ENCODE measurements around the gene CD1E.
"Not testable (repeated sequence)": the region's sequence is repeated elsewhere in the genome, so short reads cannot be mapped to it uniquely, and the experiment has no call there.

CD1E gene

DNA sequence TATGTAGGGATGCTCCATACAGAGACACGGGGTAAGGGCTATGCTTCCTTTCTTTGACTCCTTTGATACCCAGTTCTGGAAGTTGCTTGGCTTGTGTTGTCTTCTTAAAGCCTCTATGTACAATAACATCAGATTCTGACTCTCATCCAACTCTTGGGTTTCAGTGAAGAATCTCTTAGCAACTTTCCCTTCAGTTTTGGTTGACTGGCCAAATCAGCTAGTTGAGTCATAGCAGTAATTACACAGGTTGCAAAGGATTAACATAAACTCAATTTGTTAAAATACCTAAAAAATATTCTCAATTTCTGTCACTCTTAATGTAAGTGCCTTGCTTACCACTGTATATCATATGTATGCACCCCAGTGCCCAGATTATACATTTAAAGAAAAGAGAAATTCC is 9.2 kb downstream of the CD1E start:
- no peak for DNase-seq

DNA sequence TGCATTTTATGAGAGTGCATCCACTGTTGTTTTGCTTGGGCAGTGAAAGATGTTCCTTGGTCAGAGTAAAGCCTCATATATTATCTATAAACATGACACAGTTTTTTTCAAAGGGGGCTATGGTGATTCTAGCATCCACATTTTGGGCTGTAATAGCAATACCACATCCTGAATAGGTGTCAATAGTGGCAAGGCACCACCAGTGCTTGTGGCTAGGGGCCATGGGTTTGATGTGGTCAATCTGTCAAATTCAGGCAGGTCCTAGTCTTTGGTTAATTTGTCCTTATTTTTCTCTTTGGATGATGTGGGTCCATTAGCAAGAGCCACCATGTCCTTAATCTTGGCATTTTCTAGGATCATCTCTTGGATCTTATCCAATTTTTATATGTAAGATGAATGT is 13.1 kb downstream of the CD1E start:
- DNase-seq: no peak

DNA sequence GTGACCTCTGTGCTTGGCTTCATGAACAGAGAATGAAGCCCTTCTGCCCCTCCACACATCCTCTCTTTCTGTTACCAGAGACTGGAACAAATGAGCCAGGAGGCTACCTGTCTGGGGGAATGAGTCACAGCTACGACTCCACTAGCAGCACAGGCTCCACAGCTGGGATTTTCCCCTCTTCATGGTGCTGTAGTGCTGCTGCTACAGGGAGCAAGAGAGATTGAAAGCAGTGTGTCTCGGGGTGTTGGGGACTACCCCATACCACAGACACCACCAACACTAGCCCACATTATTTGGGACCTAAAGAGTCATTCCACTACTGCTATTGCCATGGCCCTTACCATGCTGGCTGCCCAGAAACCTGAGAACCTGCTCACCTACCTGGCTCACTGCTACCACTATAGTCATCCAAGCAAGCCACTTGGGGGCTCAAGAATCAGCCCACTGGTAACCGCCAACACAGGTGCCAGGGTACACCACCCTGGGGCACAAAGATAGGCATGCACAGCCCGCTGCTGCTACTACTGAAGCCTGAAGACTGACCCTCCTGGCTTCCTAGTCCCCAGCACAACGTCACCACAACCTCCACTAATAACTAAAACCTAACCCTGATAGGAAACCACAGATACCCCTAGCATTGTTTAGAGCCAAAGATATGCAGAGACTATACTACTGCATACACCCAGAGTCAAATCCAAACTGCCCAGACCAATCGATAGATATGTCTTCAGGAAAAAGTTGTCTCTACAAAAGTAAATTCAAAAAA is 17.7 kb downstream of the CD1E start:
- DNase-seq: no peak

DNA sequence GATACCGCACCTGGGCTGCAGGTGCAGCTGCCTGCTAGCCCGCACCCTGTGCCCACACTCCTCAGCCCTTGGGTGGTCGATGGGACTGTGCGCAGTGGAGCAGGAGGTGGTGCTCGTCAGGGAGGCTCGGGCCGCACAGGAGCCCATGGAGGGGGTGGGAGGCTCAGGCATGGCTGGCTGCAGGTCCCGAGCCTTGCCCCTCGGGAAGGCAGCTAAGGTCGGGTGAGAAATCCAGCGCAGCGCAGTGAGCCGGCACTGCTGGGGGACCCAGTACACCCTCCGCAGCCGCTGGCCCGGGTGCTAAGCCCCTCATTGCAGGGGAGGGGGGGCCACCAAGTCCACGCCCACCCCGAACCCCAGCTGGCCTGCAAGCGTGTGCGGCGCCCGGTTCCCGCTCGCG is 20.4 kb downstream of the CD1E start:
- DNase-seq: not testable (repeated sequence)

DNA sequence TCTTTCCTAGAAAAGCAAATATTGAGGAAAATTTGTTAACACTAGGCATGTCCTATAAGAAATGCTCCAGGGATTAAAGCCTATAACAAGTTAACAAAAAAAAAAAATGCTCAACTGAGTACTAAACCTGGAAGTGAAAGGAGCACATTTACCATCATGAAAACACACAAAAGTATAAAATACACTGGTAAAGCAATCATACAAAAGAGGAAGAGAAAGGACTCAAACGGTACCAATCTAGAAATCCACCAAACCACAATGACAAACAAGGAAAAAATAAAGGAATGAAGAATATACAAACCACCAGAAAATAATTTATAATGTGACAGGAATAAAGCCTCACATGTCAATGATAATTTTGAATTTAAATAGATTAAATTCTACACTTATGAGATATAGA is 21.2 kb downstream of the CD1E start:
- no peak for DNase-seq

DNA sequence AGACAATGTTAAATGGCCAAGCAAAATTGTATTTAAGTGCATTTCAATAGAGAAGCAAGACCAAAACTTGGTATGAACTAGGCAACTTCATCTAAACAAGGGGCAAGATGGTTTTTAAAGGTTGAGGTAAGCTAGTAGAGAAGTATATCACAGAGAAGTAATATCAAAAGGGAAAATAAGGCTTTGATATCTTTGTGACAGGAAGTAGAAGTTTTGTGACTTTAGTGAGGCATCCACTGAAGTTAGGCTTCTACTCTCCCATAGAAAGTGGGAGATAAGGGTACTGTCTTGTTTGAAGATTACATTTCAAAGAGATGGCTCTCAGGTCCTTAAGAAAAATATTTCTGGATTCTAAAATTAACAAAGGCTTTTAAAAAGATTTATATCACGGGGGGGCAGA is 36.6 kb downstream of the CD1E start:
- DNase-seq: no peak

DNA sequence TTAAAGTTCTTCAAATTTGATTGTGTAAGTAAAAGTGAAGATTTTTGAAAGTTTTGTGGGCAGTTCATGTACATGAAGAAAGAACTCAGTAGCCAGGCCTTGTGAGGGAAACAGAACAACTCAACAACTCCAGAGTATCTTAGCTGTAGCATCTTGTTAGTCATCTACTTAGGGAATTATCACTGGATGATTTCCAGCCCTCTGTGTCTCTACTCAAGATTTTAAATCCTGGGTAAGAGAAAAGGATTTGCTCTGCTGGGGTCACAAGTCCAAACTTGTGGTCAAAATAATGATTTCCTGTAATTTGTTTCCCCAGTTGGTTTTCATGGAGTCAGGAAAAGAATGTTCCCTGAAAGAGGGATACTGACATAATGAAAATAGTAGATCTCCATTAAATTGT is 37.4 kb downstream of the CD1E start:
- DNase-seq: no peak

DNA sequence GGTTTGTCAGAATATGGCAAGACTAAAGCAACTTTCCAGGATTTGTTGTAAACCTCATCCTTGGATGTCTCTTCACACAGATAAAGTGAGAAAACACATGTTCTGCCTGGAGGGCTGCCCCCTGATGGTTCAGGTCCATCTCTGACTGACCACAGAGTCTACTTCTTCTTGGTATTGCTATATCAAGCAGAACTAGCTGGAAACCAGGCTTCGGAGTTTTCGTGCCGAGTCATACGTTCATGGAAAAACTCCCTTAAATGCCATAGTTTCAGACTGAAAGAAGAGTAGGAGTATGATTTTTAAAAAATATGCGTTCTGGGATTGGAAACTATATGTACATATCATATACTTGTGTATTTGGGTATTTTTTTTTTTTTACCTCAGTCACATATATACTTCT is 39.8 kb downstream of the CD1E start:
- DNase-seq: no peak

DNA sequence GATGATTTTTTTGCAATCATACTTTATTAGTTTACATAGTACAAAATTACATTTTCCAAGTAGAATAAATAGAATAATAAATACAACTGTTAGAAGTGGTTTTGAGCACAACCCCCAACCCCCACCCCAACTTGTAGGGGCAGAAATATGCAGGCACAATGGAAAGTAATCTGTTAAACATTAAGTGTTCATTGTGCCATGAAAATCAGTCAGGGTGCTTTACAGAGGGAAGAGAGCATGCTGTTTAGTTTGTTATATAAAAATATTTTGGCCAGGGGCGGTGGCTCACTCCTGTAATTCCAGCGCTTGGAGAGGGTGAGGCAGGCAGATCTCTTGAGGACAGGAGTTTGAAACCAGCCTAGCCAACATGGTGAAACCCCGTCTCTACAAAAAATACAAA is 43.0 kb downstream of the CD1E start:
- no peak for DNase-seq

DNA sequence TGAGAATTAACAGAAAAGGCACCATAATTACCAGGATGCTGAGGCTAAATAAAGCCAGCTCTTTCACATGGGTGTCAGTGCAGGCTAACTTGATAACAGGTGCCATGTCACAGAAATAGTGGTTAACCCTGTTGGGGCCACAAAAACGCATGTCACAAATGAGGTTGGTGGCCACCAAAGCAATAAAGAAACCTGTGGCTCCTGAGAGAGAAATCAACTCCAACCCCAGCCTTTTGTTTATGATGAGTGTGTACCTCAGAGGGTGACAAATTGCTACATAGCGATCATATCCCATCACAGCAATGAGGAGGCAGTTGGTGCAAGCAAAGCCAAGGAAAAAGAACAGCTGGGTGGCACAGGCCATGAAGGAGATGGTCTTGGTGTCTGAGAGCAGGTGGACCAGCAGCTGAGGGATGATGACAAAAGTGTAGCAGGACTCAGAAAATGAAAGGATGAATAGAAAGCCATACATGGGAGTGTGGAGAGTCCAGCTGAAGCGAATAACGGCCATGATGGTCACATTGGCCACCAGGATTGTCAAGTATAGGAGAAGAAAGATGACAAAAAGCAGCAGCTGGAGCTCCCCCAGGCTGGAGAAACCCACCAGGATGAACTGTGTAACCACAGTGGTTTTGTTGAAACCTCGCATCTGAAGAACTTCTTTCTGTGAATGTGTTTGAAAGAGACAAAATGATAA is 45.3 kb downstream of the CD1E start, which contains the start of gene OR10T2:
Gene OR10T2 (minus strand): TSS at position 649 of the 697 bp plus-strand sequence. CDS start 0 bp downstream, at position 649.
- no peak for DNase-seq

DNA sequence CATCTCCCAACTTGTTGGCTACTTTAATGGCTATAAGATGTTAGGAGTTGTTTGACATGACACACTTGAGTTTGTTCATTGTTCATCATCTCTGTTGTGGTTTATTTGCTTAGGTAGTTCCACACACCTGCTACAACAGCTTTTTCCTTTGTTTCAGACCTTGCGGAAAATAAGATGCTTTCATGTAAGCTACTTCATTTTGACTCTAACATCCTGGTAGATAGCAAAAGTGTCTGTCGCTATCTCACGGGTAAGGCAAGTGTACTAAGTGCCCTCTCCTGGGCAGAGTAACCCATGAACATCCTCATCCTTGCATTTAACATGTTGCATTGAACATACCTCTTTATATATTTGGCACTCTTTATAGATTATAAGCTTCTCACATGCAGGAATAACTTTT is 47.2 kb downstream of the CD1E start:
- DNase-seq: no peak

DNA sequence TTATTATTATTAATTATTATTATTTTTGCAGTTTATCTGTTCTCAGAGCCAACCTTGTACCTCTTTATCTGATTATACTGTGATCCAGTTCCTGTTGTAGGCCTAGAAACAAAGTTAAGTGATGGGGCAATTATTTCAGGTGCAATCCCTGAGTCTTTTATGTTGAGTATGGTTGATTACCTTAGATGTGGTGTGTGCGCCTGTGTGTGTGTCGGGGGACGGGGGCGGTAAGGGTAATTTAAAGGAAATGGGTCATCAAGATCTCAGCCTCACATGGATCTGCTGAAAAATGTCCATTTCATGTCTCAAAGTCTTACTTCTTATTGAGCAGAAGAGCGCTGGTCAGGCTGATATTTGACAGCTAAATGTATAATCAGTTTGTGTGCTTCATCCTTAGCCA is 53.4 kb downstream of the CD1E start:
- no peak for DNase-seq

All from left hindlimb (tissue), 1 donor.